IPS-18a (cell line): ENCODE measurements around the gene ALOX12B.

ENCODE experiments used
- H3K27ac ChIP-seq: one replicate; pipeline ENCODE4 v1.5.1; 2013; ENCODE audit warnings: low read length
- H3K27me3 ChIP-seq: one replicate; pipeline ENCODE4 v1.6.1; 2013; ENCODE audit warnings: mild to moderate bottlenecking, low read length; ENCODE audit not compliant: control insufficient read depth, insufficient read depth
- H3K36me3 ChIP-seq: one replicate; pipeline ENCODE4 v1.6.1; 2013; ENCODE audit warnings: low read depth, low read length; ENCODE audit not compliant: control insufficient read depth
- H3K4me1 ChIP-seq: one replicate; pipeline ENCODE4 v1.6.1; 2013; ENCODE audit warnings: low read depth, low read length; ENCODE audit not compliant: control insufficient read depth
- H3K4me3 ChIP-seq: one replicate; pipeline ENCODE4 v1.5.1; 2013; ENCODE audit warnings: low read length
- H3K9ac ChIP-seq: one replicate; pipeline ENCODE4 v1.6.1; 2013; ENCODE audit warnings: mild to moderate bottlenecking, low read length, moderate library complexity
- H3K9me3 ChIP-seq: one replicate; pipeline ENCODE4 v1.6.1; 2013; ENCODE audit warnings: low read depth, low read length; ENCODE audit not compliant: control insufficient read depth

Gene ALOX12B

DNA sequence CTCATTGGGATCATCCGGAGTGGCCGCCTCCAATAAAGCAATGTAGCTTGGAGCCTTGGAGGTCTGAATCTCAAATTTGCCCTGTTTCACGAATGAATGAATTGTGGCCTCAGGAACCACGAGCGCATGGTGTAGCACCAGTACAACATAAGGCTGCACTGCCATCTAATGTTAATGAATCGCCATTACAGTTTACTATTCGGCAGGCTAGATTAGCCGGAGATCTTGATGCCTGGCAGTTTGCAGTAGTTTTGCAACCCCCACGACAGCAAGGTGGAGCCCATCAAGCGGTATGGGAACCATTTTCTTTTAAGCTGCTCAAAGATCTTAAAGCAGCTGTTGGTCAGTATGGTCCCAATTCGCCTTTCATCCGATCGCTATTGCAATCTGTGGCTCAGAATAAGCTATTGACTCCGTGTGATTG lies 29.8 kb downstream of the ALOX12B start:
- Histone ChIP-seq H3K4me3 (no peak overlapping the region), H3K27ac (no peak overlapping the region), H3K9ac (no peak overlapping the region), H3K4me1 (peaks cover 13% of the 10 kb centered on the region), H3K36me3 (no peaks in the 10 kb centered on the region), H3K9me3 (no peaks in the 10 kb centered on the region), H3K27me3 (peaks cover 55% of the 10 kb centered on the region)

DNA sequence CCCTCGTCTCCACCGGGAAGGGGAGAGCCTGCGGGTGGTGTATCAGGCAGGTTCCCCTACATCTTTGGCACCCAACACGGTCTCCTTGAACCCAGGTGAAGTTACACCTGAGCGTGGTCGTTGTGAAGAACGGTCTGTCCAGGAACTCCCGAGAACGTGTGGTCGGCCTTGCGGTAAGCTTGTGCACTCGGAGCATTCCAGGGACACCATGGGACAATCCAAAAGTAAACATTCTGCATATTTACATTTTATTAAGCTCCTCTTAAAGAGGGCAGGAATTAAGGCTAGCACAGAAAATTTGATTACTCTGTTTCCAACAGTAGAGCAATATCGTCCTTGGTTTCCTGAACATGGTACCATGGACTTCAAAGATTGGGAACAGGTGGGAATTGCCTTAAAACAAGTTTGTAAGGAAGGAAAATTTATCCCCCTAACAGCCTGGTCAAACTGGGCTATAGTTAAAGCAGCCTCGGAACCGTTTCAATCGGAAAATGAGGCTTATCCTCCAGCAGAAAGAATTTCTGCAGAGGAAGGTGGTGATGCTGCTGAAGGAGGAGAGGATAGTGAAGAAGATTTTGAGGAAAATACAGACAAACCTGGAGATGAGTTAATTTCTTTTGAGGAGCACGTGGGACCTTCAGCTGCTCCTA lies 30.4 kb downstream of the ALOX12B start:
- Histone ChIP-seq H3K9ac (no peak overlapping the region), H3K27me3 (peaks cover 49% of the 10 kb centered on the region), H3K27ac (no peak overlapping the region), H3K9me3 (no peaks in the 10 kb centered on the region), H3K4me3 (no peak overlapping the region), H3K36me3 (no peaks in the 10 kb centered on the region), H3K4me1 (peaks cover 7% of the 10 kb centered on the region)

DNA sequence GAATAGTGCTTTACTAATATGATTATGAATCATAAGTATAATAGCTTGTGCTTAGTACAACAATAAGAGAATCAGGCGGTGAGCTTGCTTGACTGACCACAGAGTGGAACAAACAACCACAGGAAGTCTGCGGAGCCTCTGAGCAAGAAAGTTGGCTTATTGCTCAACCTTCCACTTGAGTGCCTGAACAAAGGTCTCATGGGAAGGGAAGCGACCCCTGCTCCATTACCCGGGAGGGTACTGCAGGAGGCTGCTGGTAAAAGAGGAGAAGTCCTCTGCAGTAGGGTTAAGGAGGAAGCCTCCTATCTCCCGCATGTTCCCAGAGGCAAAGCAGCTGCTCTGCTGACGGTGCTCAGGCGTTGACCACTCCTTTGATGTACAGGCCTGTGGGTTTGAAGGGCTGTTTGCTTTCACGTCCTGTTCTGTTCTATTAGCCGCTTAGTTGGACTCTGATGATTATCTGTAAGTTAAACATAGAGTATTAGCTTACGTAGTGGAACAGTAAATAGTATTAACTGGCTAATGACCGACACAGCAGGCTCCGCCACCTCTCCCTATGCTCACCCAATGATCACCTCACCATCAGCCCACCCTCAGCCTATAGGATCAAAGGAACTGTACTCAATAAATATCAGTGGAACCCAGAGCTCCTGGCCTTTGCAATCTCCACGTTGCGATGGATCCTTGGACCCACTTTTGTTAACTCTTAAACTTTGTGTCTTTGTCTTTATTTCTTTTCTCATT lies 31.1 kb downstream of the ALOX12B start:
- Histone ChIP-seq H3K4me3 (no peak overlapping the region), H3K36me3 (no peaks in the 10 kb centered on the region), H3K27ac (no peak overlapping the region), H3K9me3 (no peaks in the 10 kb centered on the region), H3K4me1 (peaks cover 3% of the 10 kb centered on the region), H3K9ac (no peak overlapping the region), H3K27me3 (peaks cover 42% of the 10 kb centered on the region)

DNA sequence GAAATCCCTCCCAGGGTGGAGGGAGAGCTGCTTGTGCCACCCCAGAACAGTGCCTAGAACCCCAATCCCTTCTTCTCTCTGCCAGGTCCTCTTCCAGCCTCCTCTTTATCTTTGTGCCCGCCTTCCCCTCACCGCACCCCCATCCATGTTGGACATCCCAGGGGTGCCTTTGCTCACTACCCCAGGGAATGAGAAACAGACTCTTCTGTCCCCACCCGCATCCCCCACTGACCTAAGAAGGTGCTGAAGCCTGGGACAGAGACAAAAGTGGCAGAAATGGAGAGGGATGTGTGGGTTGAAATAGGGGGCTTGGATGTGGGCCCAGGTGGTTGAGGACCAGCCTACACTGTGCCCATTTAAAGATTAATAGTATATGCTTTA lies 31.7 kb downstream of the ALOX12B start:
- no peak overlapping the region for H3K27ac ChIP-seq

DNA sequence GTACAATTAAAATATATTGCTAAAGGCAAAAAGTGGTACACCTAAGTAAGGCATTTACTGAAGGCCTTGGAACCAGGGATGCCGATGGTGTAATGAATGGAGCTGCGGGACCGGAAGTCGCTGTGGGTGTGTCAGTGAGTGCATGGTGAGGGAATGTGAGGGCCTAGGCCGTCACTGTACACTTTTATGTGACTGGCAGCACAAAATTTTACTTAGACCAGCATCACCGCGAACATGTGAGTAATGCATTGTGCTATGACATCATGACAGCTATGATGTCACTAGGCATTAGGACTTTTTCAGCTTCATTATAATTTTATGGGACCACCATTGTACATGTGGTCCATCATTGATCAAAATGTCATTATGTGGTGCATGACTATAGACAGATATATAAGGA lies 33.9 kb downstream of the ALOX12B start:
- H3K27ac ChIP-seq, result no peak overlapping the region

More for the DNA sequence above, 31.7 kb downstream of the ALOX12B start:
- Histone ChIP-seq H3K9ac (no peak overlapping the region), H3K9me3 (no peaks in the 10 kb centered on the region), H3K36me3 (no peaks in the 10 kb centered on the region), H3K4me1 (no peaks in the 10 kb centered on the region), H3K27me3 (peaks cover 36% of the 10 kb centered on the region), H3K4me3 (no peak overlapping the region)

DNA sequence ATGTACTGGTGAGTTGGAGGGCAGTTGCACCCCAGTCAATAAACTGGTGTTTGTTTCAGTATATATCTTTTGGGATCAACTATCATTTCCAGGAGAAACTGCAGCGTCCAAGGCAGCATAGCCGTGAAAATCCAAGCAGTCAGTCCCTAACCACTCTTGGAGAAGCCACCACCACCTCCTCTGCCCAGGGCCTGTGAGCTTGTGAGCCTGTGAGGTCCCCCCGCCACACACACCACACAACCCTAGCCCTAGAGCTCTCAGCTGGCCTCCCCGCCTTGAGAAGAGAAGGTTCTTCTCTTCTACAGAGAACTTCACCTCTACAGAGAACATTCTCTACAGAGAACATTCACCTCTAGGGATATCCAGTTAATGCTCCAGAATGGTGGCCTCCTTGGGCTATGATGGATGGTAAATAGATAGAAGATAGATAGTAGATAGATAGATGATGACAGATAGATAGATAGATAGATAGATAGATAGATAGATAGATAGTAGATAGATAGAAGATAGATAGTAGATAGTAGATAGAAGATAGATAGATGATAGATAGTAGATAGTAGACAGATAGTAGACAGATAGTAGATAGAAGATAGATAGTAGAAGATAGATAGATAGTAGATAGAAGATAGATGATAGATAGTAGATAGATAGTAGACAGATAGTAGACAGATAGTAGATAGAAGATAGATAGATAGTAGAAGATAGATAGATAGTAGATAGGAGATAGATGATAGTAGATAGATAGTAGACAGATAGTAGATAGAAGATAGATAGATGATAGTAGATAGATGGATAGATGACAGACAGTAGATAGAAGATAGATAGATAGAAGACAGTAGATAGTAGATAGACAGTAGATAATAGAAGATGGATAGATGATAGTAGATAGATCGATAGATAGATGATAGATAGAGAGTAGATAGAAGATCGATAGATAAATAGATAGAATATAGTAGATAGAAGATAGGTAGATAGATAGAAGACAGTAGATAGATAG lies 35.0 kb downstream of the ALOX12B start:
- Histone ChIP-seq H3K4me3 (no peak overlapping the region), H3K36me3 (no peaks in the 10 kb centered on the region), H3K9me3 (no peaks in the 10 kb centered on the region), H3K4me1 (no peaks in the 10 kb centered on the region), H3K27ac (no peak overlapping the region), H3K27me3 (peaks cover 15% of the 10 kb centered on the region), H3K9ac (no peak overlapping the region)

More for the DNA sequence above, 33.9 kb downstream of the ALOX12B start:
- Histone ChIP-seq H3K9me3 (no peaks in the 10 kb centered on the region), H3K4me1 (no peaks in the 10 kb centered on the region), H3K4me3 (no peak overlapping the region), H3K9ac (no peak overlapping the region), H3K27me3 (peaks cover 16% of the 10 kb centered on the region), H3K36me3 (no peaks in the 10 kb centered on the region)

DNA sequence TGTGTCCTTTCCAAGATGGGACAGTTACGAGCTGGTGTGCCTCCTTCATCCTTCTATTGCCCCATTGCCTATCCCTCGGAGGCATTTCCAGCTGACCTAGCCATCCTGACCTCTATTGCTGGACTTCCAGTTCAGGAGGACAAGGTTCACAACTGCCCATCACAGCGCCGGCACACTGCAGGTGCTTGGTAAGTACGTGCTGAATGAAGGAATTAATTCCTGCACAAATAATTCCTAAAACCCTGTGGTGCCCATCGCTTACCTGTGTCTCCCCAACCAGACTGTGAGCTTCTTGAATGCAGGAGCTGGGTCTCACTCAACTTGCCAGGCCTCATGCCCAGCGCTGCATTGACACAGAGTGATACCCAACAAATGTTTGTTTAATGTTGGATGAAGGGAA lies 35.7 kb downstream of the ALOX12B start:
- Histone ChIP-seq H3K4me3 (no peak overlapping the region), H3K9ac (no peak overlapping the region), H3K27me3 (peaks cover 8% of the 10 kb centered on the region), H3K36me3 (no peaks in the 10 kb centered on the region), H3K9me3 (no peaks in the 10 kb centered on the region), H3K27ac (no peak overlapping the region), H3K4me1 (no peaks in the 10 kb centered on the region)

DNA sequence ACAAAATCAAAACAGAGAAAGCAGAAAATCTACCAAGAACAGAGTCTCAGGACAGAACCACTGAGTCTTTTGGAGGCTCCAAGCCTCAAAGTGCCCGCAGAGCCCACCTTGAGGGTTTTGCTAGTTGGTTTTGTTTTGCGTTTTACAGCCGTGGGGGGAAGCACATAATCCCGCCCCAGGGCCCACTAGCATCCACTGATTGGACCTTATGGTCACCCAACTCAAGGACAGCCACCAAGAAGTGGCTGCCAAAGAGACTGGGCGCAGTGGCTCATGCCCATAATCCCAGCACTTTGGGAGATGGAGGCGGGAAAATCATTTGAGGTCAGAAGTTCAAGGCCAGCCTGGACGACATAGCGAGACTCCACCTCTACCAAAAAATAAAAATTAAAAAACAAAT lies 38.8 kb downstream of the ALOX12B start:
- Histone ChIP-seq H3K27me3 (no peaks in the 10 kb centered on the region), H3K4me3 (no peak overlapping the region), H3K36me3 (no peaks in the 10 kb centered on the region), H3K9me3 (no peaks in the 10 kb centered on the region), H3K9ac (no peak overlapping the region), H3K4me1 (no peaks in the 10 kb centered on the region), H3K27ac (no peak overlapping the region)

DNA sequence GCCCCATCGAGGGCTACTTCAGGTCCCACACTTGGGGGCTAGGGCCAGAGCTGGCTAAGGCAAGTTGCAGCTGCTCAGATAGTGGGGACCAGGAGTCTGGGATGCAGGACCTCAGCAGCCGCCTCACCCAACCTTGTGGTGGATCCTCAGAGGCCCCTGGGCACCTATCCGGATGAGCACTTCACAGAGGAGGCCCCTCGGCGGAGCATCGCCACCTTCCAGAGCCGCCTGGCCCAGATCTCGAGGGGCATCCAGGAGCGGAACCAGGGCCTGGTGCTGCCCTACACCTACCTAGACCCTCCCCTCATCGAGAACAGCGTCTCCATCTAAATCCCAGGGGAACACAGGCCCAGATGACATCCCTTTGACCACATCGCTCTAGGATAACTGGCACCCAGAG lies 39.3 kb downstream of the ALOX12B start:
- Histone ChIP-seq H3K4me3 (no peak overlapping the region), H3K9me3 (no peaks in the 10 kb centered on the region), H3K4me1 (no peaks in the 10 kb centered on the region), H3K27me3 (no peaks in the 10 kb centered on the region), H3K27ac (no peak overlapping the region), H3K9ac (no peak overlapping the region), H3K36me3 (no peaks in the 10 kb centered on the region)

DNA sequence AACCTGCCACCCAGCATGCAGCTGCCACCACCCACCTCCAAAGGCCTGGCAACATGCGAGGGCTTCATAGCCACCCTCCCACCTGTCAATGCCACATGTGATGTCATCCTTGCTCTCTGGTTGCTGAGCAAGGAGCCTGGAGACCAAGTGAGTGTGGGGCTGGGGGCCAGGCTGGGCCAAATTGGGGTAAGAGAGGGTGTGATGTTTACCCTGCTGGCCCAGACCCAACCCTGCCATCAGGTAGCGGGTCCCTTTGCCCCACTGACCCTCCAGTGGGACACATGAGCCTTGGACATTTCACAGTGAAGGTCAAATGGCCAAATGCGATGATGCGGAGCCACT lies 39.8 kb downstream of the ALOX12B start:
- H3K36me3 ChIP-seq, result no peaks in the 10 kb centered on the region
- no peak overlapping the region for H3K9ac ChIP-seq
- no peak overlapping the region for H3K27ac ChIP-seq
- no peak overlapping the region for H3K4me3 ChIP-seq
- no peaks in the 10 kb centered on the region for H3K27me3 ChIP-seq
- H3K9me3 ChIP-seq, result no peaks in the 10 kb centered on the region
- no peaks in the 10 kb centered on the region for H3K4me1 ChIP-seq

DNA sequence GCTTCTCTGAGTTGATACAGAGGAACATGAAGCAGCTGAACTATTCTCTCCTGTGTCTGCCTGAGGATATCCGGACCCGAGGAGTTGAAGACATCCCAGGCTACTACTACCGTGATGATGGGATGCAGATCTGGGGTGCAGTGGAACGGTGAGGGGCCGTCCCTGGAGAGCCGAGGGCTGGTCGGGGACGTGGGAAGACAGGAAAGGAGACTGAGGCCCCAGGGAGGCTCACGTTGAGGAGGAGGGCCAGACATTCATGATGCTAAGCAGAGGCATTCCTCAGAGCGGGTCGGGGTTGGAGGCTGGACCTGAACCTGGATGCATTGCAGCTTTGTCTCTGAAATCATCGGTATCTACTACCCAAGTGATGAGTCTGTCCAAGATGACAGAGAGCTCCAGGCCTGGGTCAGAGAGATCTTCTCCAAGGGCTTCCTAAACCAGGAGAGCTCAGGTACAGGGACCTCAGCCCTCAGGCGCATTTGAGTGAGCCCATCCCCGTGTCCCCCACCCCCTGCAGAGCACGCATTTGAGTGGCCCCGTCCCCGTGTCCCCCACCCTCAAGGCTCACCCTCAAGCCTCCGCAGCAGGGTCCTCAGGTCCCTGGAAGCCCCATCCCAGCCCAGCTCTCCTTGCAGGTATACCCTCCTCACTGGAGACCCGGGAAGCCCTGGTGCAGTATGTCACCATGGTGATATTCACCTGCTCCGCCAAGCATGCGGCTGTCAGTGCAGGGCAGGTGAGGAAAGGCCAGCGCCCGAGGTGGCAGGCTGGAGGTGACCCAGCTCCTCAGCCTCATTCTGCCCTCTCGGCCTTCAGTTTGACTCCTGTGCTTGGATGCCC lies 40.4 kb downstream of the ALOX12B start:
- H3K27me3 ChIP-seq, result no peaks in the 10 kb centered on the region

More for the DNA sequence above, 40.4 kb downstream of the ALOX12B start:
- Histone ChIP-seq H3K36me3 (no peaks in the 10 kb centered on the region), H3K4me3 (no peak overlapping the region), H3K9me3 (no peaks in the 10 kb centered on the region), H3K27ac (no peak overlapping the region), H3K9ac (no peak overlapping the region), H3K4me1 (no peaks in the 10 kb centered on the region)
